Neural crest cell (in vitro differentiated cells): ENCODE measurements around the gene ZNF174. TPM values are rescaled to one million over a fixed set of nuclear protein-coding genes. Genes with fewer than 3 reads are reported as not detected.

Experiments
- DNase-seq: peaks from one replicate; pipeline ENCODE4 v3.0.0; 2021; ENCODE audit warnings: low read depth, mixed read lengths, low spot score
- H3K27ac Mint-ChIP-seq: one replicate; pipeline ENCODE4 v1.8.0; 2021; ENCODE audit warnings: mild to moderate bottlenecking, mixed read lengths; ENCODE audit not compliant: unreplicated experiment
- H3K27me3 Mint-ChIP-seq: 2 replicates; pipeline ENCODE4 v1.8.0; 2021; ENCODE audit warnings: low read depth, mild to moderate bottlenecking, mixed read lengths
- H3K36me3 Mint-ChIP-seq: 2 replicates; pipeline ENCODE4 v1.8.0; 2021; ENCODE audit warnings: low read depth, mild to moderate bottlenecking, mixed read lengths
- H3K4me1 Mint-ChIP-seq: 2 replicates; pipeline ENCODE4 v1.8.0; 2021; ENCODE audit warnings: mixed read lengths
- H3K4me3 Mint-ChIP-seq: one replicate; pipeline ENCODE4 v1.8.0; 2021; ENCODE audit warnings: mild to moderate bottlenecking, mixed read lengths
- H3K9me3 Mint-ChIP-seq: 2 replicates; pipeline ENCODE4 v1.8.0; 2021; ENCODE audit warnings: mixed read lengths
- total RNA-seq: library from RNA; stranded (reverse); gene quantifications from 2 replicates; pipeline ENCODE4 v1.2.1, GENCODE V29; 2021
- TF ChIP-seq, protein P1 (sequence below): fragments of 200-600 bp; sonication (generic); conservative IDR thresholded peaks from 2 replicates; pipeline ENCODE4 v1.5.0; 2021; ENCODE audit warnings: antibody characterized with exemption, mild to moderate bottlenecking

Gene ZNF174
- total RNA-seq, 1 donor from 2014 or later: 15.5 TPM

DNA sequence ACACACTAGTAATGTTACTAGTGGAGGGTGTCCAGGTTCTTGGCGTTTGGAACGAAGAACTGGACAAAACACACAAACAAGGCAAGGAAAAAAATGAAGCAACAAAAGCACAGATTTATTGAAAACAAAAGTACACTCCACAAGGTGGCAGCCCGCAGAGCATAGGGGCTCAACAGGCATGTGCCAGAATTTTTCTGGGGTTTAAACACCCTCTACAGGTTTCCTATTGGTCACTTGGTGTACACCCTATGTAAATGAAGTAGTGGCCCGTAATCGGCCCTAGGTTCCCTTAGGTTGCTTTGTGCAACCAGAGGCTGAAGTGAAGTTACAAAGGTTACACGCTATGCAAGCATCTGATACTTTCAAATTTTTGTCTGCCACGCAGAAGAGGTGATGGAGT, 37.2 kb upstream of the ZNF174 start:
- peaks cover 5% of the 10 kb centered on the region for H3K9me3 Mint-ChIP-seq
- no peak overlapping the region for H3K4me3 Mint-ChIP-seq
- TF ChIP-seq, protein P1, sequence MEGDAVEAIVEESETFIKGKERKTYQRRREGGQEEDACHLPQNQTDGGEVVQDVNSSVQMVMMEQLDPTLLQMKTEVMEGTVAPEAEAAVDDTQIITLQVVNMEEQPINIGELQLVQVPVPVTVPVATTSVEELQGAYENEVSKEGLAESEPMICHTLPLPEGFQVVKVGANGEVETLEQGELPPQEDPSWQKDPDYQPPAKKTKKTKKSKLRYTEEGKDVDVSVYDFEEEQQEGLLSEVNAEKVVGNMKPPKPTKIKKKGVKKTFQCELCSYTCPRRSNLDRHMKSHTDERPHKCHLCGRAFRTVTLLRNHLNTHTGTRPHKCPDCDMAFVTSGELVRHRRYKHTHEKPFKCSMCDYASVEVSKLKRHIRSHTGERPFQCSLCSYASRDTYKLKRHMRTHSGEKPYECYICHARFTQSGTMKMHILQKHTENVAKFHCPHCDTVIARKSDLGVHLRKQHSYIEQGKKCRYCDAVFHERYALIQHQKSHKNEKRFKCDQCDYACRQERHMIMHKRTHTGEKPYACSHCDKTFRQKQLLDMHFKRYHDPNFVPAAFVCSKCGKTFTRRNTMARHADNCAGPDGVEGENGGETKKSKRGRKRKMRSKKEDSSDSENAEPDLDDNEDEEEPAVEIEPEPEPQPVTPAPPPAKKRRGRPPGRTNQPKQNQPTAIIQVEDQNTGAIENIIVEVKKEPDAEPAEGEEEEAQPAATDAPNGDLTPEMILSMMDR: no peak
- H3K27ac Mint-ChIP-seq: no peak overlapping the region
- no peak for DNase-seq
- peaks cover 36% of the 10 kb centered on the region for H3K27me3 Mint-ChIP-seq
- H3K36me3 Mint-ChIP-seq: no peaks in the 10 kb centered on the region
- H3K4me1 Mint-ChIP-seq: no peaks in the 10 kb centered on the region

DNA sequence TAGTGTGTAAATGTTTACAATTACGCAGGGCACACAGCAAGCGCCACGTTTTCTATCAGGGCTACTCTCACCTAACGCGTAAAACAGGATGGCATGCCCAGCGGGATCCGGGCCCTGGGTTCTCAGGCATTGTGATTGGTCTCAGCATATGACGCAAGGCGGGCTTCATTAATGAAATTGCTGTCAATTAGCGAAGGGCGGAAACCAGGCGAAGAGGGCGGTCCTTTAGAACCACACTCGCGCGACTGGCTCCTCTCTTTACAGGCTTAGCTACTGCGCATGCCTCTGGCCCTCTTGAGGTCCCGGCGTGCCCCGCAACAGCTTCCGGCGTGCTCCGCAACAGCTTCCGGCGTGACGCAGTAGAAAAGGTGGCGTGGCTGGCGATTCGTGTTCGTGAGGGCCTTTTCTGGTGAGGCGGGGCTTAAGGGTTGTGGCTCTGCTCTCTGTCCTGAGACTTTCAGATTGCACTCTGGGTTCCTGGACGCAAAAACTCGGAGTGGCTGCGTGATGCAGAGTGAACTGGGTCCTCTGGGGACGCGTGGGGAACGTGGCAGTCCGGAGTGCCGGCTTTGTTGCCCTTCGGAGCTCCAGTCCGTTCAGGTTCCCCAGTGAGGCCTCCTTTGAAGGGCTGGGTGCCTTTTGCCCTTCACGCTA, 36.1 kb upstream of the ZNF174 start:
- peaks cover 5% of the 10 kb centered on the region for H3K9me3 Mint-ChIP-seq

DNA sequence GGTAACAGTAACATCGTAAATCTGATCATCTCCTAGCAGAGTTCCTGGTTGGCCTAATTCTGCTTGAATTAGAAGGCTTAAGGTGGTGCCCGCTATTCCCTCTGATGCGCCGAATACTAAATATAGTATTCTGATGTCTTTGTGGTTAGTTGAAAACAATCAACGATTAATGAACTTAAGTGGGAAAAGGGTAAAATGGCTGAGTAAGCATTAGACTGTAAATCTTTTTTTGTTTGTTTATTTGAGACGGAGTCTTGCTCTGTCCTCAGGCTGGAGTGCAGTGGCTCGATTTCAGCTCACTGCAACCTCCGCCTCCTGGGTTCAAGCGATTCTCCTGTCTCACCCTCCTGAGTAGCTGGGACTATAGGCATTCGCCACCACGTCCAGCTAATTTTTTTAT, 31.9 kb upstream of the ZNF174 start:
- H3K27me3 Mint-ChIP-seq: no peaks in the 10 kb centered on the region
- DNase-seq: no peak
- no peak overlapping the region for H3K27ac Mint-ChIP-seq
- TF ChIP-seq, protein P1: no peak
- peaks cover 2% of the 10 kb centered on the region for H3K9me3 Mint-ChIP-seq
- H3K36me3 Mint-ChIP-seq: no peaks in the 10 kb centered on the region
- no peak overlapping the region for H3K4me3 Mint-ChIP-seq
- H3K4me1 Mint-ChIP-seq: no peaks in the 10 kb centered on the region

More for the DNA sequence above, 36.1 kb upstream of the ZNF174 start:
- Mint-ChIP-seq H3K4me1 (no peaks in the 10 kb centered on the region), H3K27me3 (peaks cover 27% of the 10 kb centered on the region), H3K27ac (no peak overlapping the region), H3K4me3 (no peak overlapping the region), H3K36me3 (no peaks in the 10 kb centered on the region)
- TF ChIP-seq, protein P1: no peak
- no peak for DNase-seq

DNA sequence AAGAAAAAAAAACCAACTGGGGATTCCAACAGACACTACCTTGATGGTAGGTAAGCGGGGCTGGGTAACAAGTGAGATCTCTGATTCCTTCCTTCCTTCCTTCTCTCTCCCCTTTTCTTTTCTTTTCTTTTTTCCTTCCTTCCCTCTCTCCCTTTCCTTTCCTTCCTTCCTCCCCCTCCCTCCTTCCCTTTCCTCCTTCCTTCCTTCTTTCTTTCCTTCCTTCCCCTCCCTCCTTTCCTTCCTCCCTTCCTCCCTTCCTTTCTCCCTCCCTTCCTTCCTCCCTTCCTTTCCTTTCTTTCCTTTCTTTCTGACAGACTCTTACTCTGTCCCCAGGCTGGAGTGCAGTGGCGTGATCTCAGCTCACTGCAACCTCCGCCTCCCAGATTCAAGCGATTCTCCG, 25.3 kb upstream of the ZNF174 start:
- peaks cover 20% of the 10 kb centered on the region for H3K9me3 Mint-ChIP-seq
- no peaks in the 10 kb centered on the region for H3K27me3 Mint-ChIP-seq
- no peak overlapping the region for H3K4me3 Mint-ChIP-seq
- TF ChIP-seq, protein P1: no peak
- H3K36me3 Mint-ChIP-seq: peaks cover 25% of the 10 kb centered on the region
- H3K4me1 Mint-ChIP-seq: no peaks in the 10 kb centered on the region
- H3K27ac Mint-ChIP-seq: no peak overlapping the region
- no peak for DNase-seq

DNA sequence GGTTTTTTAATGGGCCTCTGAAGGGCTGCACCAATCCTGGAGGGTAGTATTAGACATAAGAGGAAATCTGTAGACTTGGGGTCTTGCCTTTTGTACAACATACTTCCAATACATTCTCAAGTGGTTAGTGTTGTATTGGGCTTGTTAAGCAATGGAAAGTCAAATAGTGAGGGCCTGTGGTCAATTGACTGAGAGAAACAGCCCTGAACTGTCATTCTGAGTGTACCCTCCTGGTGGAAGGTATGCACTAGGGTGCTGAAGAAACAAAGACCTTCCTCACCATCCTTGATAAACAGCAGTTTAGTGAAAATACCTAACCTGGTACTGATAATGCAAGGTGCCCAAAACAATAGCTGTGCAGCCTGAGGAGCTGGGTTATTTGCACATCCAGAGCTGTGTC, 23.1 kb upstream of the ZNF174 start:
- peaks cover 32% of the 10 kb centered on the region for H3K9me3 Mint-ChIP-seq
- no peak overlapping the region for H3K27ac Mint-ChIP-seq
- DNase-seq: no peak
- peaks cover 48% of the 10 kb centered on the region for H3K36me3 Mint-ChIP-seq
- no peaks in the 10 kb centered on the region for H3K4me1 Mint-ChIP-seq
- H3K27me3 Mint-ChIP-seq: no peaks in the 10 kb centered on the region
- H3K4me3 Mint-ChIP-seq: no peak overlapping the region
- TF ChIP-seq, protein P1: no peak
